GM18520 (cell line): ENCODE results near the gene GLI2.

Experiments
- ATAC-seq: cut with Tn5 transposase; IDR thresholded peaks from one replicate; pipeline ENCODE4 v1.9.1; 2021; ENCODE audit not compliant: unreplicated experiment

The GLI2 gene

GRCh38 chr2:120736624-120737339 lies 1.1 kb downstream of the GLI2 start:
- ATAC-seq: no peak

- ATAC-seq: no peak
Measured at GRCh38 chr2:120737340-120738101, 1.9 kb downstream of the GLI2 start.

- no peak for ATAC-seq
Measured at GRCh38 chr2:120738117-120738516, 2.4 kb downstream of the GLI2 start.

GRCh38 chr2:120738786-120739437 lies 3.2 kb downstream of the GLI2 start:
- no peak for ATAC-seq

GRCh38 chr2:120739438-120740090 lies 3.9 kb downstream of the GLI2 start:
- no peak for ATAC-seq

GRCh38 chr2:120740375-120740764 lies 4.7 kb downstream of the GLI2 start:
- ATAC-seq: no peak

- no peak for ATAC-seq
Measured at GRCh38 chr2:120740765-120741524, 5.3 kb downstream of the GLI2 start.

- ATAC-seq: no peak
Measured at GRCh38 chr2:120741571-120742561, 6.2 kb downstream of the GLI2 start.

GRCh38 chr2:120743657-120744056 lies 8.0 kb downstream of the GLI2 start:
- ATAC-seq: no peak

- ATAC-seq: no peak
Measured at GRCh38 chr2:120744817-120745216, 9.1 kb downstream of the GLI2 start.

- no peak for ATAC-seq
Measured at GRCh38 chr2:120745420-120746111, 9.9 kb downstream of the GLI2 start.

GRCh38 chr2:120746144-120746543 lies 10.5 kb downstream of the GLI2 start:
- no peak for ATAC-seq

- ATAC-seq: no peak
Measured at GRCh38 chr2:120747281-120747680, 11.6 kb downstream of the GLI2 start.

- no peak for ATAC-seq
Measured at GRCh38 chr2:120747706-120748105, 12.0 kb downstream of the GLI2 start.

GRCh38 chr2:120748310-120748709 lies 12.6 kb downstream of the GLI2 start:
- ATAC-seq: no peak

- ATAC-seq: no peak
Measured at GRCh38 chr2:120748741-120749140, 13.1 kb downstream of the GLI2 start.

- ATAC-seq: no peak
Measured at GRCh38 chr2:120749506-120750431, 14.1 kb downstream of the GLI2 start.
